Measurements from ENCODE around the gene UGT1A7.
"Not testable (repeated sequence)": the region's sequence is repeated elsewhere in the genome, so short reads cannot be mapped to it uniquely, and the experiment has no call there.

The UGT1A7 gene

GRCh38 chr2:233684640-233685039 is 2.9 kb downstream of the UGT1A7 start:
- no peak for DNase-seq

- no peak for DNase-seq
Measured at GRCh38 chr2:233686928-233687327, 5.2 kb downstream of the UGT1A7 start.

DNA sequence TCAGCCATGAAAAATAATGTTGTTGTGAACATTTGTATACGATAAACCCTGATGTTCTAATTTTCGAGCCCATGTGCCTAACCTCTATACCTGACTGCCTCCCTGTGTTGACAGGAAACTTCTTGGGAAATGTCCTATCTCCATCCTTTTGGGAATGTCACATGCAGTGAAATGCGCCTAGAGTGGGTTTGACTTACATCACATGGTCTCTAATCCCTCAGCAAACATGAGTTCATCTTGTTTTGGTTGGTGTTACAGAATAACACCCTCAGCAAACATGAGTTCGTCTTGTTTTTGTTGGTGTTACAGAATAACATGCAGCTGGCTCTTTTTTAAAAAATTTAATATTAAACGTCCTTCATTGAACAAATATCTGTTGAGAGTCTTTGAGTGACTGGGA is 6.6 kb downstream of the UGT1A7 start:
- DNase-seq, result no peak

DNA sequence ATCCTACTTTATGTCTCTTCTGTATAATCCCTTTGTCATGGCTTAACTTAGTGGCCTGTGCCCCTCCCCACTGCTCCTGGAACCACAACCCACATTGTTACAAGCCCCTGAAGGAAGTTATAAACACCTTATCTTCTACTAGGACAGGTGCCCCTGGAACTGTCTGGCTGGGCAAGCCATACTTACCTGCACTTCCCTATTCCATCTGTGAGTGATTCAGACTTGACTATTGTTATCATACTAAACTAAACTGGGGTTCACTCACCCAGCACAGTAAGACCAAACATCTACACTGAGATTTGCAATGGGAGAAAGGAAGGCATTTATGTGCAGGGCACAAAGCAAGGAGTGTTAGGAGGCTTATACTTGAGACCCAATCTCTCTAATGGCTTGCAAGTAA is 7.3 kb downstream of the UGT1A7 start:
- DNase-seq, result no peak

DNA sequence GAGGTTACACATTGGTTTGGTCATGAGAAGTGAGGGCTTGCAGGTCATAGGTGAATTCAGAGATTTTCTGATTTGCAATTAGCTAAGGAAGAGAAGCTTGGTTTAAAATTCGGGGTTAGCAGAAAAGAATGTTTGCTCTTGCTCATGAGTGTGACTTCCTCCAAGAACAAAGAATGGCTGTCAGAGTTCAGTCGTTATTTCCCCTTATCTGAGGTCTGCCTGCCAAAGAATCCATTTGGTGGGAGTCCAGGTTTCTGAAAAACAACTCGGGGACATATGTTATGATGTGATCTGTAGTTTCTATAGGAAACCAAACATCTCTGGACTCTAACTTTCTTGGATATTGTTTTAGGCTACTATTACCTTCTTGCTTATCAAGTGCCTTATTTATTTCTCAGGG is 7.8 kb downstream of the UGT1A7 start:
- no peak for DNase-seq

- DNase-seq, result no peak
Measured at GRCh38 chr2:233690444-233690843, 8.7 kb downstream of the UGT1A7 start.

- DNase-seq, result no peak
Measured at GRCh38 chr2:233691443-233692433, 10.0 kb downstream of the UGT1A7 start.

DNA sequence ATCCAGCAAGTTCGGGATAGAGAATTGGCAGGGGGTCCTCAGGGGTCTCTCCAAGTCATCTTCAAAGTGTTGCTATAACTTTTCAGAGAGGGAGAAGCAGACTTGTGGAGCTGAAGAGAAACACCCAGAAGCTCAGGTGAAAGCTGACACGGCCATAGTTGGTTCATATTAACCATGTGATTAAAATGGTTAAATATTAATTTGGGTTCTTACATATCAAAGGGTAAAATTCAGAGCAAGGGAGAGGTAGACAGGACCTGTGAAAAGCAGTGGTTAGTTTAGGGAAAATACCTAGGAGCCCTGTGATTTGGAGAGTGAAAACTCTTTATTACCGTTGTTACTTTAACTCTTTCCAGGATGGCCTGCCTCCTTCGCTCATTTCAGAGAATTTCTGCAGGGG is 10.9 kb downstream of the UGT1A7 start, which contains the start of gene UGT1A6:
Gene UGT1A6 (plus strand): TSS at position 243 of the 400 bp plus-strand sequence. CDS start 115 bp downstream, at position 358.
- DNase-seq, result no peak

GRCh38 chr2:233693963-233694362 is 12.3 kb downstream of the UGT1A7 start:
- no peak for DNase-seq

DNA sequence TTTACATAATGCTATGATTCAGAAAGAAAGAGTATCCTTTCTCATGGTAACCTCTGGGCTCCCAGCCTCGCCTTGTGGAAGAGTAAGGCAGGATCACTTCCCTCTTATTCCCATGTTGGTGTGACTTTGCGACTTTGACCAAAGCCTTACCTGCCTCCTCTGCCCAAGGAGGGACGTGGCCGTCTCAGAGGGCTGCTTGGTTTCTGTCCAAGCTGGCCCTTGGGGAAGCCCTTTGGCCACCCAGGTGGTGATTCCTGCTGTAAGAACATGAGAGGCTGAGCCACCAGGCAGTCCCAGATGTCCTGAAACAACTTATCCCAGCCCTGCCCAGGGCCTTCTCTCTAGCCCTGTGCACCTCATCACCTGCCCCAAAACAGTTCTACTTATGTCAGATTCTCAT is 17.0 kb downstream of the UGT1A7 start:
- DNase-seq, result no peak

- DNase-seq, result no peak
Measured at GRCh38 chr2:233699424-233700027, 17.8 kb downstream of the UGT1A7 start.

DNA sequence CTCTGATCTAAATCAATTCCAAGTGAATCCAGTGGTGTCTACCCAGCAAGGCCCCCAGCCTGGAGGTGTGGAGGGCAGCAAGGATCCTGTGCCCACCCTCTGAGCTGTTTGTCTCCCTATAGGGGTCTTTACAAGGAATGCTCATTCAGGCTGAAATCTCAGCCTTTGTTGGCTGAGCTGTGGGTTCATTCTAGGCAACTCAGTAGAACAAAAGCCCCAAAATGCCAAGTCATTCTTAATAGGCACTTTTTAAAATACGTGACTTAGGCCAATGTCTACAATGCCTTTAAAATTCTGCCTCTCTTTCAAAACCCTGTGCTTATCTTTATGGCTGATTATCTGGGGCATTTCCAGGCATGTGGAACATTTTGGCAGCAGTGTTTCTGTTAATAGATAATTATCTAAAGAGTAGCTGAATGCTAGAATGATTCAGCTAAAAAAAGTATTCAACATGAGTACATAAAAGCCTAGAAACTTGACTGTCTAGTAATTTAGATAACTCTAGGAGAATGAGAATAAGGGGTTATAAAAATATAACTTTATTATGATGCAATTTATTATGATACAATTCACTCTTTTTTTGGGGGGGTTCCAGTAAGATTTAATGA is 18.4 kb downstream of the UGT1A7 start:
- no peak for DNase-seq

- DNase-seq, result not testable (repeated sequence)
Measured at GRCh38 chr2:233700842-233701241, 19.1 kb downstream of the UGT1A7 start.

GRCh38 chr2:233702238-233702637 is 20.5 kb downstream of the UGT1A7 start:
- DNase-seq, result no peak

GRCh38 chr2:233705911-233706506 is 24.3 kb downstream of the UGT1A7 start:
- no peak for DNase-seq

DNA sequence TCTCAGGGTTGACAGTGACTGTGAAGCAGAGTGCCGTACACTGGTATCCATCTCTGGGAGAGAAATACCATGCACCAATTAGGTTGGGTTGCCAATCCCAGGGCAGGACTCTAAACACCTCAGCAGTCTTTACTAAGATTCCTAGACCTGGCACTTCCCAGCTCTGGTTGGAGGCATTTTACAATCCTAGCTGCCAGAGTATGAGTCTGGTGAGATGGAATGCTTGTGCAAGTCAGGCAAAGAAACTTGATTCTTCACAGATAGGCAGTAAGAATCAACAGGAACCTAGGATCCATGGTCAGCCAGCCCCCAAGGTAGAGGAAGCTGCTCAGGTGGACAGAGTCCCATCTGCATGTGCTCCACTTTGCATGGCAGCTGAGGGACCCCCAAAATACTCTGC is 25.0 kb downstream of the UGT1A7 start:
- no peak for DNase-seq

DNA sequence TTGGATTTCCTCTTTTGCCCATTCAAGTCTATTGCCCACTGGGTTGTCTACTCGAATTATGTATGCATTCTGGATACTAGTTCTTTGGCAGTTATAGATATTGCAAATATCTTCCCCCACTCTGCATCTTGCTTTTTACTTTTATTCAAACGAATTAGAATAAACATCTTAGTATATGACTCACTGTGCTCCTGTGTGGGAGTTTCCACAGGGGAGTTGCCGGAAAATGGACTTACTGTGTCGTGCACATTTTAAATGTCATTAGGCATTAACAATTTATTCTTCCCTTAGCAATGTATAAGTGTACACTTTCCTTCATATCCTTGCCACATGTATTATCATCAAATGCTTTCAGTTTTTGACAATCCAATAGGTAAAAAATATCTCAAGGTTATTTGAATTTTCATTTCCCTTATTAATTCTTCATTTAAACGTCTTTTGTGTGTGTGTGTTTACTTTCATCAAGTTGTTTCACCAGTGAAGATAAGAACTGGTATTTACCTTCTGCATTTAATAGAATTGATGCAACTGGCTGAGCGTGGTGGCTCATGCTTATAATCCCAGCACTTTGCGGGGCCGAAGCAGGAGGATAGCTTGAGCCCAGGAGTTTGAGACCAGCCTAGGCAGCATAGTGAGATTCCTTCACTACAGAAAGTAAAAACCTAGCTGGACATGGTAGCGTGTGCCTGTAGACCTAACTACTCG is 26.4 kb downstream of the UGT1A7 start:
- DNase-seq, result no peak

DNA sequence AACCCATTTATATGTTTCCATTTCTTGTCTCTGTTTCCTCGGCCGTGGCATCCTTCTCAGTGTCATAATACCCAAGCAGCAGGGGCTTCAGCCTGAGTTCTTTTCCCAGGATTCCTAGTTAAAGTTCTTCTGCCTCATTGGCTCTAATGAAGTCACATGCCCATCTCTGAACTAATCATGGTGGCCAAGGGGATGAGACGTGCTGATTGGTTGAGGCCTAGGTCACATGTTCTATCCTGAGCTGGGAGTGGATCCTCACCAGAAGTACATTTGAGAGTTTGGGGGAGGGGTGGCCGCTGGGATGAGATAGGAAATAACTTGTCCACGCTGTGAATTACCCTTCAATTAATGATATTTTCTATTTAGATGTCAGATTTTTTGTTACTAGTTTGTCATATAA is 27.2 kb downstream of the UGT1A7 start:
- no peak for DNase-seq

DNA sequence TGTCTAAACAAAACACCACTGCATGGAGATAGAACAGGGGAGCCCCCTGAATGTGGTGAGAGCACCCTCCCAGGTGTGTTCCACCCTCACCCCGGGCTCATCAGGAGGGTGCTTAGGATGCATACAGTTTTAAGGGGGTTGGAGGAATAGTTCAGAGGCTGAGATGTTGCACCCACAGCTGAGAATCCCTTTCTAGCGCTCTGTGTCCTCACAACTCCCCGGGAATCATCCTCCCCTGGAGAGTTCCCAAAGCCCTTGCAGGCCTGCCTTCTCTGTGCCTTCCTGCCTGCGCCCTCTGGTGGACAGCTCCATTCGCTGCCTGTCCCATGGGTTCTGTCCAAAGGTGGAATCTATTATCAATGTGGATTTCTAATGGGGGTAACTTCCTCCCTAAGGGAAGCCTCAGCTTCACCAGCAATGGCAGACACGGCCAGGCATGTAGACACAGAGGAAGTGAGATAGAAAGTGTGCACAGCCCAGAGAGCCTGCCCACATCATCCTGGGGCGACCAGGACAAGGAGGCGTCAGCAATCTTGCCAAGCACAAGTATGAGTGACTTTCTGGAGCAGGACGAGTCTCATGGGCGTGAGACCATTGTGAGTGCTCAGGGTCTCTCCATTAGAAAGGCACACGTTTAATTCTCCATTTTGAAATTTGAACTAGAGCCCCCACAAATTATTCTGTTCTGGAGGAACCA is 29.8 kb downstream of the UGT1A7 start:
- DNase-seq, result no peak

DNA sequence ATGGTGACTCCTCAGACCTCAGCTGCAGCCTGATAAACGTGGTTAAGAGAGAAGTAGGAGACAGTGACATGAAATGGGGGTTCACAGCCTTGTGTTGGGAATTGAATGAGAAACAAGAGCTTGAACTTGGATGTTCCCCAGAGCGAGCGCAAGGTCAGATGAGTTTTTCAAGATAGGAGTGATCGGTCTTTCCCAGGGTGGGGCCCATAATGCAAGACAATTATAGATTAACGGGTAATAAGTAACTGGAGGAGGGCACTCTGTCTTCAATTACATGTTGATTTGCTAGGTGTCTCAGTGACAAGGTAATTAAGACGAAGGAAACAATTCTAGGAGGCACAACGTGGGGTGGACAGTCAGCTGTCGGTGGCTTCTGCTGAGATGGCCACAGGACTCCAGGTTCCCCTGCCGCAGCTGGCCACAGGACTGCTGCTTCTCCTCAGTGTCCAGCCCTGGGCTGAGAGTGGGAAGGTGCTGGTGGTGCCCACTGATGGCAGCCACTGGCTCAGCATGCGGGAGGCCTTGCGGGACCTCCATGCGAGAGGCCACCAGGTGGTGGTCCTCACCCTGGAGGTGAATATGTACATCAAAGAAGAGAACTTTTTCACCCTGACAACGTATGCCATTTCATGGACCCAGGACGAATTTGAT is 31.0 kb downstream of the UGT1A7 start, which contains the start of gene UGT1A5:
Gene UGT1A5 (plus strand): TSS at position 297 of the 651 bp plus-strand sequence. CDS start 85 bp downstream, at position 382.
- DNase-seq, result no peak

- no peak for DNase-seq
Measured at GRCh38 chr2:233713262-233713615, 31.5 kb downstream of the UGT1A7 start.
